Lower leg skin (tissue), 4 donors: ENCODE results near the gene PRKCE. TPM values are rescaled to one million over a fixed set of nuclear protein-coding genes. Genes with fewer than 3 reads are reported as not detected.

ENCODE experiments used
- DNase-seq, 2 donors: peaks; one replicate each; pipeline ENCODE4 v3.0.0-alpha.2; 2019; ENCODE audit warnings: low spot score in 2 of 2
- H3K4me3 ChIP-seq: fragments of 200-600 bp; sonication (generic); 2 replicates; pipeline ENCODE4 v1.5.1; 2017; ENCODE audit warnings: mild to moderate bottlenecking, low read depth; ENCODE audit not compliant: poor library complexity, severe bottlenecking
- CTCF ChIP-seq, 3 donors: fragments of 450-650 bp; IDR thresholded peaks; one replicate each; pipeline ENCODE4 v1.5.1; 2016; ENCODE audit warnings: antibody characterized with exemption in 3 of 3, mild to moderate bottlenecking in 3 of 3, moderate library complexity in 2 of 3
- POLR2A ChIP-seq, 2 donors: fragments of 450-650 bp; IDR thresholded peaks; one replicate each; pipeline ENCODE4 v1.6.1; 2016 to 2017; ENCODE audit warnings: antibody characterized with exemption in 2 of 2, mild to moderate bottlenecking in 1 of 2, moderate library complexity in 1 of 2
- WGBS, 2 donors: methylation state at CpG; one replicate each; pipeline ENCODE4 v1.1.5; 2018; 5-methylcytosine and 5-hydroxymethylcytosine counted together
- intact Hi-C: fragments of 100-400 bp; cut with DNase I; formaldehyde crosslinking; loops from one replicate; pipeline ENCODE4 v1.15.0; 2023; ENCODE audit warnings: low total_unique reads
- total RNA-seq, 4 donors: library from RNA; depleted of rRNA; stranded (reverse); fragments of >200 nt; gene quantifications; one replicate each; pipeline ENCODE4 v1.1.0, GENCODE V29; 2016

The PRKCE gene
- total RNA-seq, 4 donors from 2014 or later: 3.5 to 10.3 (median 6.1) TPM

DNA sequence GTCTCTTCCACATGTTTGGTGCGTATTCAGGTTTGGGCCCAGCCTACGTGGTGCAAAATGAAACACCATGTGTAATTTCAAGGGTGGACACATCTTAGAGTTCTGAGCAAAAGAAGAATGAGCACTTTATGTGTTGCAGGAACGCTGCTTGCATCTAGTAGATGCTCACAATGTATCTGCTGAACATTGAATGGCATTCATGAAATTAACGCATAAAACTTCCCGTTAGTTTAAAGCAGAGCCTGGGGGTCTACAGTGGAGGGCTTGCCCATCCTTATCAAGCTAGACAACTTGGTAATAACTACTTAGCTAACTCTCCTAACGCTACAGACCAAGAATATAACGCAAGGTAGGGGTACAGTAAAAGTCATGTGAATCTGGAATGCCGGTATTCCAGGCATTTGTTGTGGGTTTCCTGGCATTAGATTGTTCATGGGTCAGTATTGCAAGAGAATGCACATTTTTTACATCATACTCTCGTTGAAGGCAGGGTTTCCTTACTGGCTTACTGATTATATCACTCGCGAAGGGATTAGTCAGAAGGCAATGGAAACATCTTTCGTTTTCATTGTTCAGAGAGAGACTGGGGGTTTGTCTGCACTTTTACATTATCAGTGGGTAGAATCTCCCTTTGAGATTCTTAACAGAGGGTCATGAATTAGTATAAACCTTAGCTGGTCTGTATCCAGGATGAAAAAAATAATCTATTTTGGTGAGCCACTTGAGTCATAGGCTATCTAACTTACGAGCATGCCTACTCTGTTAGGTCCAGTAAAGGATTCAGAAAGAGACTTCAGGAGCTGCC lies 416.2 kb downstream of the PRKCE start:
- TF ChIP-seq POLR2A (IDR thresholded peaks at IDR 0.05) (no peak), CTCF (IDR thresholded peaks at IDR 0.05) (no peak)
- H3K4me3 ChIP-seq: no peak overlapping the region
- 85 to 86% methylated on average over 13 of the region's 13 CpGs for WGBS, 2 donors
- no peak for DNase-seq
- intact Hi-C loops: loop anchor here (5.0 kb wide), 1 partner anchor 300 kb away; no protein-coding TSS in a partner anchor

DNA sequence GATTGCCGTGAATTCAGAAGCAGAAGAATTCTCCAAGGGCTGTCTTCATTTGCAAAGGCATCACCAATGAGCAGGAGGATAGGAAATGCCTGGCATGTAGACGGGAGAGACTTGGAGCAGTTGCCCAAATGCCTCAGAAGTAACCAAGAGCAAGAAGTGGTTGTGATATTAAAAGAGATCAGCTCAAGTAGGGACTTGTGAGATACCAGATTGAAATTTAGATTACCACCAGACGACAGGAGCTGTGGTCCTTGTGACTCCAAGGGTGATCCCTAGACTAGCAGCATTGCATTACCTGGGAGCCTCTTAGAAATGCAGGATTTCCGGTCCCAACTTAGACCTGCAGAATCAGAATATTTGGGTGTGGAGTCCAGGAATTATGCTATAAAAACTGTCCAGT lies 417.2 kb downstream of the PRKCE start:
- H3K4me3 ChIP-seq: no peak overlapping the region
- no peak for DNase-seq
- TF ChIP-seq POLR2A (IDR thresholded peaks at IDR 0.05) (no peak), CTCF (IDR thresholded peaks at IDR 0.05) (no peak)
- WGBS, 2 donors: 67 to 70% methylated on average over 4 of the region's 4 CpGs
- intact Hi-C loops: loop anchor here (5.0 kb wide), 1 partner anchor 299 kb away; no protein-coding TSS in a partner anchor

GRCh38 chr2:46071074-46071473 lies 419.6 kb downstream of the PRKCE start:
- TF ChIP-seq POLR2A (IDR thresholded peaks at IDR 0.05) (no peak), CTCF (IDR thresholded peaks at IDR 0.05) (no peak)
- intact Hi-C loops: no loop called here
- no peak overlapping the region for H3K4me3 ChIP-seq
- no peak for DNase-seq
- WGBS, 2 donors: 96 to 97% methylated on average over 3 of the region's 3 CpGs

DNA sequence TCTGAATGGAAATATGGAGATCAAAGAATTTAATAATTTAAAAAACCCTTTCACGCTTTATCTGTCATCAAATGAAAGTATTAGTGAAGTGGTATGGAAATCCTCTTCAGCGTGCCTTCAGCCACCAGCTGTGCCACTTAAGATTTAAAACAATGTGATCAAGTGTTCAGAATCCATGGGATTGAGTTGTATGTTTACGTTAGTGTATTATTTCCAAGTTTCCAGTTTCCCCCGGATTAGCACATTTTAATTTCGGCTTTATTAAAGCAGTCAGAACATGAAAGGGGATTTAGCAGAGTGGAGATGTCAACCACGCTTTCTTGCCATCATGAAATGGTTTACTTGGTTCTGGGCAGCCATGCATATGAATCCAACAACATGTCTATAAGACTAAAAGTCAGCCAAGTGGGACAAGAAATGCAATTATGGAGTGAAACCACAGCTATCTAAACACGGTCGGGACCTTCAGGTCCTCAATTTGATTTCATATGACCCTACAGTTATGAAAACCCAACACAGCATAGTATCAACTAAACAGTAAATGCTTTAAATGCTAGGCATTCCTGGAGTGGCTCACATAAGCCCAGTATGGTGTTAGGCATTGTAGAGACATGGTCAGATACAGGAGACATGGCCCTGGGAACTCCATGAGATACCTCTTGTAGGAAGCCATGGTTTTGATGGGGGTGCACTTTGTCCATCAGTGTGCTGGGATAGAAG lies 420.8 kb downstream of the PRKCE start:
- no peak for TF ChIP-seq CTCF (IDR thresholded peaks at IDR 0.05)
- TF ChIP-seq POLR2A (IDR thresholded peaks at IDR 0.05): no peak

DNA sequence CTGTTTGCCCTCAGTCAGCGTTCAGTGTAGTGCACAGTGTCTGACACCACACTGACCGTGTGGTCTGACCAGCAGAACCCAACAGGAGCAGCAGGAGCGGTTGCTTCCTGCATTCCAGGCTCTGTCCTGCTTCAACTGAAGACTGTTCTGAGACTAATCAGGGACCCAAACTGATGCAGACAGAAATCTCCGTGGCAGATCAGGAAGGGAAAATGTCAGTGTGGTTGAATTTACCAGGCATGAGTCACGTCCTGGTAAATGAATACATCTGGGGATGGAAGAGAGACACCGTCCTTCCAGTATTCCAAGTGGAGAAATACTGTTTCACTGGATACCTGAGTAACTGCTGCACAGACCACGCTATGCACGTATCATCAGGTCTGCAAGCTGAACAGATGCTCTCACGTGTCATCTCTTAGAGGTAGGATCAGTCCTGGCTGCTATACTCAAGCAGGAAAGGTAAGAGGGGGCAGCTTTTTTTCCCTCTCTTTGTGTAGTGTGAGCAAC lies 422.1 kb downstream of the PRKCE start:
- intact Hi-C loops: no loop called here
- DNase-seq: no peak
- 64 to 72% methylated on average over 9 of the region's 9 CpGs for WGBS, 2 donors
- TF ChIP-seq CTCF (IDR thresholded peaks at IDR 0.05) (no peak), POLR2A (IDR thresholded peaks at IDR 0.05) (no peak)
- no peak overlapping the region for H3K4me3 ChIP-seq

More for the DNA sequence above, 420.8 kb downstream of the PRKCE start:
- intact Hi-C loops: no loop called here
- H3K4me3 ChIP-seq: no peak overlapping the region
- WGBS, 2 donors: 85 to 96% methylated on average over 8 of the region's 8 CpGs
- no peak for DNase-seq
